ENCODE results near the gene UQCR10. TPM values are rescaled to one million over a fixed set of nuclear protein-coding genes. Genes with fewer than 3 reads are reported as not detected.

UQCR10 gene
- 381 TPM for total RNA-seq
- long read RNA-seq, transcript UQCR10-201 (2 exons, 916 nt), result major isoform, 411 of 456 reads
- long read RNA-seq, transcript UQCR10-202 (2 exons, 584 nt), result minor isoform, 32 of 456 reads
- long read RNA-seq, partial matches to known transcripts, result 10 of 456 reads
- long read RNA-seq, other reads (novel, unspliced or antisense), result 3 of 456 reads

DNA sequence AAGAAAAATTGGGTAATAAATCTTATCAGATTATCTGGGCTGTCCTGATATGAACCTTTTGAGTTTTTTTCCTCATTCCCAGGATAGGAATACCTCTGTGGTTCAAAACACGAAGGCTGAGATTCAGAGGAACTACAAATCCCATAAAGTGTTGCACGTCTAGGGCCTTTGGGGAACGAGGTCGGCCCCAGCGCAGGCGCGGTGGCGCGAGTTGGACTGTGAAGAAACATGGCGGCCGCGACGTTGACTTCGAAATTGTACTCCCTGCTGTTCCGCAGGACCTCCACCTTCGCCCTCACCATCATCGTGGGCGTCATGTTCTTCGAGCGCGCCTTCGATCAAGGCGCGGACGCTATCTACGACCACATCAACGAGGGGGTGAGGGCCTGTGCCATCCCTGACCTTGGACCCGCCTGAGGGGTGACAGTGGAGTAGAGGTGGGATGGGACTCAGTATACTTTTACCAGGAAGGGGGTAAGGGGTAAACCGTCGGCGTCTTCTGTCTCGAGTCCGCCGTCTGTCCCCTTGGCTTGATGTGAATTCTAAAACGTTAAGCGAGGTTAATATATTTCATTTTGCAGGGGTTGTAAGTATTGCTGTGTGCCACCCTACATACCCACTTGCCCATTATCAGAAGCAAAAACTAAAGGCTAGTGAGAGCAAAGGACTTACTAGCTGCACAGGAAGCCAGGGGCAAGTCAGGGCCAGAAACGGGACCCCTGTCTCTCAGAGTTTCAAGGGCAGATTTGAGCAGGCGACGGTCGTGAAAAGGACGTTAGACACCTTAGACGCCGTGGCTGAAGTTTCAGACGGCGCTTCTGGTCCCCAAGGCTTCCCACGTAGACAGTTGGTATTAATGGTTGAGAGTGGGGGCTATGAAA lies at the start of gene UQCR10:
Gene UQCR10 (plus strand): TSS at position 199 of the 881 bp plus-strand sequence. CDS start 30 bp downstream, at position 229.
- ATAC-seq (ENCODE audit: poor library complexity) (peak; percentile 94), DNase-seq (peak; percentile 98)
- intact Hi-C loops (cut with DNase I), result loop anchor here (10.0 kb wide), 1 partner anchor 67 kb away; the partner anchor contains the start of gene ASCC2

DNA sequence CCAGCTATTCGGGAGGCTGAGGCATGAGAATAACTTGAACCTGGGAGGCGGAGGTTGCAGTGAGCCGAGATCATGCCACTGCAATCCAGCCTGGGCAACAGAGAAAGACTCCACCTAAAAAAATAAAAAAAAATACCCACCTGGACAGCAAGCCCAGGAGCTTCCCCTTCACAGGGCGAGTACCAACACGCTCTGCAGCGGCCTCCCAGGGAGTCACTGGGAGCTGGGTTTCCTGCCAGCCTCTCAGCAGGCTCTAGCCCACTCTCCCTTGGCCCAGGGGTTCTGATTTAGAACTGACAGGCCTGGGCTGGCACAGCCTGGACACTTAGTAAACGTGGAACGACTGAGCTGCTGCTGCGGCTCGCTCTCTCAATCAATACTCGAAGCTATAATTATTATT lies 49.4 kb upstream of the UQCR10 start:
- no peak for ATAC-seq (ENCODE audit: poor library complexity)
- intact Hi-C loops (cut with DNase I), result no loop called here

DNA sequence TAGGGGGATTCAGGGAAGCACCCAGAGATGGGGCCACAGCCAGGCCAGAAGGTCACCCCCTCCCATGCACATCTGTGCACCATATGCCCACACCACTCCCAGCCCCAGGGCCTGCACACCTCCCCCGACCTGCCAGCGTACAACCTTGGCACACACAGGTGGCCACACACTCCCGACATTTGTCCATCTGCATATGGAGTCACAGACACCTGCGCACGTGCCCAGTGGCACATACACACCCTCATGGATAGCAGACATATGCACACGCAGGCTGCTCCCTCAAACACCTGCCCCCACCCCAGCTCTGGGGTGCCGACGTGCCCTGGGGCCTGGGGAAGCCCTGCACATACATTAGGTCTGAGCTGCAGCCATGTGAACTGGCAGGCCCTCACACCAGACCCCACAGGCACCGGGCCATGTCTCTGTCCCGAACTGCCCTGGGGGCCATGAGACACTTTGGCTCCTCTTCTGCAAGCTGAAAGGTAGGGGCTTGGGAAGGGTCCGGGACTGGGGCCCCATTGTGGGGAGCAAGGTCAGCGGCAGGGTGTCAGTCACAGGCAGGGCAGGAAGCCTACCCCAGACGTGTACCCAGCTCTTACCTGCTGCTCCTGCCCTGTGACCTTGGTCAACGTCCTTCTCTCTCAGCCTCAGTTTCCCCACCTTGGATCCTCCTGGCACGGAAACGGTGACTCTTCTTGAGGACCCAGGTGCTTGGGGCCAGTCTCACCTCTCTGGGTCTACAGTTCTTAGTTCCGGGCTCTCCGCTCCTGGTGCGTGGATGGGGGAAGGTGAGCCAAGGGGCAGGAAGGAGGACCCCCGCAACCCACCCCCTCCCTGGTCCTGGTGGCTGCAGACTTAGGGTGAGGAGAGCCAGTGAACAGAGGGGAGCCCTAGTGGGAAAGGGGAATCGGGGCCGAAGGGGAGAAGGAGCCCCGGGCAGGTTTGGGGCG lies 47.9 kb upstream of the UQCR10 start:
- intact Hi-C loops (cut with DNase I), result no loop called here
- DNase-seq (no peak), ATAC-seq (ENCODE audit: poor library complexity) (no peak)

More for the DNA sequence above, 49.4 kb upstream of the UQCR10 start:
- no peak for DNase-seq

DNA sequence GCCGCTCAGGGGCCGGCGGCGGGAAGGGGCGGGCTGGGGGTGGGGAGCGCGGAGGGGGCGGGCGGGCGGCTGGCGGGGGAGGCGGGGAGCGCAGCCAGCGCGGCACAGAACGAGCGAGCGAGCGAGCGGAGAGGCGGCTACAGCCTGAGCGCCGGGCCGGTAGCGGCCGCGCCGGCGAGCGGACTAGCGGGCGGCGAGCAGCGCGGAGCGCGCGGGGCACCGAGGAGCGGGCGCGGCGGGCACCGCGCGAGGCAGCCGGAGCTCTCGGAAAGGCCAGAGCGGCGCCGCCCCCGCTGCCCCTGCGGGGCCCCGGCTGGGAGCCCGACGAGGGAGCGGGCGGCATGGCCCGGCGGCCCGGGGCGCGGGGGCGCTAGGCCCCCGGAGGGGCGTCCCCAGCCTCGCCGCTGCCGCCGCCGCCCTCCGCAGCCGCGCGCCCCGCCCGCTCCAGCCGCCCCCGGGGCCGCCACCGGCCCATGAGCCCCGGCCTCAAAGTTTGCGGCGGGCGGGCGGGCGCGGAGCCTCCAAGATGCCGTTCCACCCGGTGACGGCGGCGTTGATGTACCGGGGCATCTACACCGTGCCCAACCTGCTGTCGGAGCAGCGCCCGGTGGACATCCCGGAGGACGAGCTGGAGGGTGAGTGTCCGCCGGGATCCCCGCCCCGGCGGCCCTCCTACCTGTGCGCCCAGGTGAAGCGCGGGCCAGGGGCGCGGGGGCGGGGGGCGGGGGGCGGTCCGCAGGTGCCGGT lies 47.1 kb upstream of the UQCR10 start, which contains the start of gene CABP7:
Gene CABP7 (plus strand): TSS at position 105 of the 747 bp plus-strand sequence. CDS start 422 bp downstream, at position 527.
- DNase-seq, result no peak
- intact Hi-C loops (cut with DNase I), result no loop called here
- ATAC-seq (ENCODE audit: poor library complexity), result no peak

DNA sequence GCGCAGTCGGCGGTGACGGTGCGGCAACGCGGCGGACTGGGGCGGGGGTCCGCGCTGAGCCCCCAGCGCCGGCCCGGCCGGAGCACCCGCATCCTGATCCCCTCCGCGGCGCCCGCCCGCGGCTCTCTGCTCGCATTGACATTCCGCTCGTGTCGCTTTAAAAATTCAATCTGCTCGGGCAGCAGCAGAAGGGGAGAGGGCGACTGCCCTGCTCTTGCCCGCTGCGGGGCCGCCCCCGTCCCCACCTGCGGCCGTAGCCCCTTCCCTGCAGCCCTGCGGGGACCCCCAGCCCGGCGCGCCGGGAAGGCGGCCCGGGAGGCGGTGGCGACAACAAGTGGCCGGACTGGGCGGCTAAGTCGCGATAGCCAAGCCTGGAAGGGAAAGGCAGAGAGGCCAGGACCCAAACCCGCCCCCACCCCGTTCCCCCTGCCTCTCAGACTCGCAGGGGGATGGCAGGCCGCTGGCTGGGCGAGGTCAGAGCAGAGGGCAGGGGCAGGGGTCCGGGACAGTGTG lies 46.3 kb upstream of the UQCR10 start:
- intact Hi-C loops (cut with DNase I), result no loop called here
- DNase-seq, result no peak
- no peak for ATAC-seq (ENCODE audit: poor library complexity)

DNA sequence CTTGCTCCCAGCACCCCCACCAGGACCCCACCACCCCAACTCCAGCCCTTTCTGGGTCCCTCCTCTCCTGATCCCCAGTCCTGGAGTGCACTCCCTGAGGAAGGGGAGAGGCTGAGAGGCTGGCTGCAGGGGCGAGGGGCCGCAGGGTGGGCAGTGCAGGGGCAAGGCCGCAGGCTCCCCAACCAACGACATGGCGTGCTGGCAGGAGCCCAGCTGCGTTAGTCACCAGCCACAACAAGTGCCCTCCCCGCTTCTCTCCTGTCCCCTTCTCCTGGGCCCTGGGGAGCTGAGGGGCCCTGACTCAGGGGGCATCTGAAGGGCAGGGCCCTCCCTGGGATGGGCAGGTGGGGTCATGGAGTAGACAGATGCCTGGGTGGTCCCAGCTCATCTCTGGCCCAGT lies 45.0 kb upstream of the UQCR10 start:
- intact Hi-C loops (cut with DNase I), result no loop called here
- ATAC-seq (ENCODE audit: poor library complexity) (no peak), DNase-seq (no peak)

DNA sequence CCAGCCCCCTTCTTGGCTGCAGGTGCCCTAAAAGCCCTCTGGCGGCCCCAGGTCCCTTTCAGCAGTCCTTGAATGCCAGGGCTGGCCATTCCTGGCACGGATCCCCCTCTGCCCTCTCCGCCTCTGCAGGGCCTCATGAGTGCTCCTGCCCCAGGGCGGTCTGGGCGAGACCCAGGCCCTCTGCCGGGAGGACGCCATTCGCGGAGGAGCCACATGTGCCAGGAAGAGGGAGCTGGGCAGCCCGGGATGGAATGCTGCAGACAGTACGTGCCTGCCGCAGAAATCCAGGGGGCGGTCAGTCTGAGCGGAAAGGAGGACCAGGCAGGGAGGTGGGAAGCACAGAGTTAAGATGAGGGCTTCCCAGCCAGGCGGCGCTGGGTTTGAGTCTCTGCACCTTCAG lies 44.6 kb upstream of the UQCR10 start:
- DNase-seq, result no peak
- ATAC-seq (ENCODE audit: poor library complexity), result no peak
- intact Hi-C loops (cut with DNase I), result no loop called here

DNA sequence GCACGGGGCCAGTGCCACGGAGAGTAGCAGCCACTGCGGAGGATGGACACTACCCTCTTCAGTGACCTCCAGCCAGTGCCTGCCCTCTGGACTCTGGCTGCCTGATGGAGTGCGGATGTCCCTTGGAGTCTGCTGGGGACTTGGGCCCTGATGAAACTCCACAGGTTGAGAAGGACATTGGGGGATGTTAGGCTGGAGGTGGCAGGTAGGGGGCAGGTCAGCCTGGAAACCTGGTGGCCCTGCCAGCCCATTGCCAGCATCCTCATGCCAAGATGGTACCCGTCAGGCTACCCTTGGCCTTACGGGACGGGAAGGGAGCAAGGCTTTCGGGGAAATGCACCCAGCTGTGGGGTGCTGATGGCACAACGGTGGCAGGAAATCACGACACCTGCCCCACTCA lies 43.4 kb upstream of the UQCR10 start:
- ATAC-seq (ENCODE audit: poor library complexity) (no peak), DNase-seq (no peak)
- intact Hi-C loops (cut with DNase I), result no loop called here

DNA sequence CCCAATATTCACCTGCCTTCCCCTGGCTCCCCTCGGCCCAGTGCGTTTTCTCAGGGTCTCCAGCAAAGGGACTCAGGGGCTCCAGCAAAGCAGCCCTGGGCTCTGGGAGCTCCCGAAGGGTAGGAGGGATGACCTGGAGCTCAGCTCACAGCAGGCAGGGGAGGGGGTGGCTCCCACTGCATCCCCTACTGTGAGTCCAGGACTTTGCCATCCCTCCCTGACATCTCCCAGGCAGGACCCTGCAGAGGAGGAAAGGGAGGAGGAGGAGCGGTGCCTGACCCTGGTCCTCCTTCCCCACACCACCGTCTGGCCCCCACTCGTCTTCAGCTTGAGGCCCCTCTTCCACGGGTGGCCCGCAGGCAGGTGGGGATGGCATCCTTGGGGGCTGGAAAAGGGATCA lies 42.3 kb upstream of the UQCR10 start:
- ATAC-seq (ENCODE audit: poor library complexity), result no peak
- intact Hi-C loops (cut with DNase I), result no loop called here
- no peak for DNase-seq

DNA sequence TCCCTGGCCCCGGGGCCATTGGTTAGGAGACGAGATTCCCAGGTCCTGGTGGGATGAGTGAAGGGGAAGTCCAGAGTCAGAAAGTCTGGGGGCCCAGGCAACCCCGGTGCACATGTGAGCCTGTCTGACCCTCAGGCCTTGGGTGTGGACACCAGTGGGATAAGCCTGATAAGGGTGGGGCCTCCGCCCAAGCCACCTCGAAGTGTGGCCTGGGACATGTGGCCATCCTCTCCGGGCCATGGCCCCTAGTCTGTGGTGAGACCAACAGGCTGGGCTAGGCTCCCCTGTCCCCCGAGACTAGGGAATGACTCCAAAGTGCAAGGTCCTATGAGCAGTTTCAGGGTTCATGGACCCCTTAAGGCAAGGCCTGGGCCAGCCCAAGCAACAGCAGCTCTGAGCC lies 41.1 kb upstream of the UQCR10 start:
- intact Hi-C loops (cut with DNase I), result no loop called here
- ATAC-seq (ENCODE audit: poor library complexity) (no peak), DNase-seq (no peak)

DNA sequence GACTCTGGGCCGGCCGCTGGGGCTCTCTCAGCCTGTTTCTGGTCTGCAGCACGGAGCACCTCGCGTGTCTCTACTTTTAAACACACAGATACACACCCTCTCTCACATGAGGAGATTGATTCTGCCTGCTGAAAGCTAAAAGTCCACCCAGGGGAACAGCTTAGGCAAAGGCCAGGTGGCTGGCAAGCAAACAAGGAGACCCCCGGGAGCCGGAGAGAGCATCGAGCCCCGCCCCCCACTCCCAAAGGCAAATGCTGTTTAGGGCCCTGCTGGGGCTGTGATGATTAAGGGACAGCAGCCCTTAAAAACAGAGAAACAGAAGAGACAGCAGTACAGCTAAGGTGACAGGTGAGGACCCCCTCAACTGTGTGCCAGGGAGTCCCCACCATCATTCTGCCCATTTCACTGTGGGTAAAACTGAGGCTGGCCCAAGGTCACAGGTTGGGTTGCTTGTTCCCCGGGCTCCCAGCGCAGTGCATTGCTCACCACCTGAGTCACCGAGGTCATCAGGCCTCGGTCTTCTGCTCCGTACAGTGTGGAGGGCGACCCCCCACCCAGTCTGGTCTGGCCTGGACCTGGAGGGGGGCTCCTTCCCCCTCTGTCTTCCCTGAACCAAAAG lies 40.5 kb upstream of the UQCR10 start:
- intact Hi-C loops (cut with DNase I), result no loop called here
- DNase-seq, result no peak
- no peak for ATAC-seq (ENCODE audit: poor library complexity)

DNA sequence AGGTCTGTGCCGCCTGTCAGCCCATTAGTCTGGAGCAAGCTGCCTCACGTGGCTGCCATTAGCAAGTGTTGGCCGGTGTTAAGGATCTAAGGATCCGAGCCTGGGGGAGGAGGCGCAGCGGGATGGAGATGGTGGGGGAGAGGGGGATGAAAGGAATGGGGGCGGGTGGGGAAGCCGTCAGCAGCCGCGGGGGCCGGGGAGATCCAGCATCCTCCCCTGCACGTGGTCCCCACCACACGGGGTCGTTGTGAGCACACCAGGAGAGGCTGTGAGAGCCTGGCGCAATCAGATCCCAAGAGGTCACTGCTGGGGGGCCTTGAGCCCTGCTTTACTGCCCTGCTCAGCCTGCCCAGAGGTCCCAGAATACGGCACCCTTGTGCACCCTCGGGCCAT lies 40.0 kb upstream of the UQCR10 start:
- ATAC-seq (ENCODE audit: poor library complexity) (peak; percentile 71), DNase-seq (peak; percentile 72)
- intact Hi-C loops (cut with DNase I), result no loop called here

DNA sequence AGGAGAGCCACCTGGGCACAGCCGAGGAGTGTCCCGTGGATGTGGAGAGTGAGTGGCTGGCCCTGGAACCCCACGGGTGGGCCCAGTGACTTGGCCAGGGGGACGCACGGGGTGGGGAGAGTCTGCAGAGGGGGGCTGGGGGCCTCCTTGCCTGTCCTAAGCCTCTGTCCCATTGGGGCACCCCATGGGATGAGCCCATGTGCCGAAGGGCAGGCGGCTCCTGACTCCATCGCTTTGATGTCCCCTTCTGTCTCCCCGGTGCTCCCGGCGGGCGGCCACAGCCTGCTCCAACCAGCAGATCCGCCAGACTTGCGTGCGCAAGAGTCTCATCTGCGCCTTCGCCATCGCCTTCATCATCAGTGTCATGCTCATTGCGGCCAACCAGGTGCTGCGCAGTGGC lies 38.0 kb upstream of the UQCR10 start:
- DNase-seq (no peak), ATAC-seq (ENCODE audit: poor library complexity) (no peak)
- intact Hi-C loops (cut with DNase I), result no loop called here

DNA sequence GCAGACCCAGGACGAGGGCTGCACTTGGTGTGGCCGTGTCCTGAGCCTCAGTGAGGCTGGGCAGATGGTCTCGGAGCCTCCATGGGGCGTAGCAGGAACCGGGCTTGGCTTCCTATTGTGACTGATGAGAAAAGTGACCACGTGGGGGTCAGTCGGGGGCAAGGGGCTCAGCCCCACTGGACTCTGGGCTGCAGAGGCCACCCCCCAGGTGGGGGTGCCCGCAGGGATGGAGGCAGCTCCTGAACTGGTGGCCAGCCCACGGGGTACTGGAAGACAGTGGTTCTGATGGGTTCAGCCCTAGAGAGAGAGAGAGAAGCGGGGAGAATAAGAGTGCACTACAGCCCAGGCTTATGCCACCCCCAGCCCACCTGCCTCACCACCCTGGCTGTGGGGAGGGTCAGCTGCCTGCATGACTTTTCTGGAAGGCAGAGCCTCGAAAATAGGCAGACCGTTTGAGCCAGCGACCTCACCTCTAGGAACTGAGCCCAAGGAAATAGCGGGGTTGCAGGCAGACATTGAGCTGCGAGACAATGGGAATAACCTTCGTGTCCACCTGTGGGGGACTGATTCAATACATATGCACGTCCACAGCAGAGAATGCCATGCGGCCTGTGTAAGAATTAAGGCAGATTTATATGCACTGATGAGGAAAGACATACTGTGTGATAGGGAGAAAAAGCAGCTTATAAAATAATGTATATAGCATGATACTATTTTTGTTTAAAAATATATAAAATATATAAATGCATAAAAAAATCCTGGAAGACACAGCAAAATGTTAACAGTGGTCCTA lies 35.9 kb upstream of the UQCR10 start:
- DNase-seq (no peak), ATAC-seq (ENCODE audit: poor library complexity) (no peak)
- intact Hi-C loops (cut with DNase I), result no loop called here

DNA sequence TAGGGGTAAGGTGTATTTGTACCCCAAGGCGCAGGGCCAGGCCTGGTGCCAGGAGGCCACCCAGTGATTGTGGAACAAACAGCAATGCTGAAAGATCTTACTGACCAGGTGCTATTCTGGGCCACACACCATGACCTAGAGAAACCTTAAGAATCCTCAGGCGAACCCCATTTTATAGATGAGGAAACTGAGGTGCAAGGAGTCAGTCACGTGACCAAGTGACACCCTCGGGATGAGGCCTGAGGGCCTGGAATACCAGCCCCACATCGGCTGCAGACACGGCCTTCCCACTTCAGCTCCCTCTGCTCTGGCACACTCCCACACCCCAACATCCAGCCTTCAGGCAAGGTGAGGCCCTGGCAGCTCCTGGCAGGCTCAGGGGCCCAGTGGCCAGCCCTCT lies 34.3 kb upstream of the UQCR10 start:
- ATAC-seq (ENCODE audit: poor library complexity), result no peak
- no peak for DNase-seq
- intact Hi-C loops (cut with DNase I), result no loop called here

DNA sequence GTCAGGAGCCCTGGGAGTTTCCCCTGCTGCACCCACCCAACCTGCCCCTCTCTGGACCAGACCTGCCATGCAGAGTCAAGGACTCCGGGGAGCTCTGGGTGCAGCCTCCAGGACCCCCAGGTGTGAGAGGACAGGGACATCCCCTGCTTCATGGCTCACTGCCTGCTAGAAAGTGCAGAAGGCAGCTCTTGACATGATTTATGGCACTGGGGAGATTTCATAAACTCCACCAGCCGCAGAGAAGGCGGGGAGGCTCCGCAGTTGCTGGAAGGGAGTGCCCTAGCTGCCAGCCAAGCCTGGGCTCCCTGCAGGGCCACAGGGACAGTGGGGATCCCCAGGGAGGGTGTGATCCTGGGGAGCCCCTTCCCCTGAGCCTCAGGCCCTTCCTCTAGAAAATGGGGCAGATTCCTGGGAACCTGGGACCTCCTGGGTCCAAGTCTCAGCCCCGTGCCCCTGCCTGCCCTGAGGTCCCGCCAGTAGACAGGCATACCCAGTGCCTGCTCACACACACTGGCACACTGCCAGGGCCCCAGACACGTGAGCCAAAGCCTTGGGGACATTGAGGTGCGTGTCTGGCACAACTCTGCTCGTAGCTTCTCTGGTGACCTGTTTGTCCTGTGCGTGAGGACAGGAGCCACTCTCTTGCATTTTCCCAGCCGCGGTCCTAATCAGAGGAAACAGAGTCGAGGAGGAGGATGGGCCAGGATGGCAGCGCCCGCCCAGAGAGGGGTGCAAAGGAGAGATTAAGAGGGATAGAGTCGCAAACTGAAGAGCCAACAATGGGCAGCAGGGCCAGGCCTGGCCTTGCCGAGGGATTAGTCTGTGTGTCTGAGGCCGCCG lies 33.6 kb upstream of the UQCR10 start:
- DNase-seq (peak; percentile 56), ATAC-seq (ENCODE audit: poor library complexity) (peak; percentile 48)
- intact Hi-C loops (cut with DNase I), result no loop called here
